Upper lobe of right lung (tissue), 1 donor: Measurements from ENCODE around the gene SPIRE1. TPM values are rescaled to one million over a fixed set of nuclear protein-coding genes. Genes with fewer than 3 reads are reported as not detected.

ENCODE experiments used
- ATAC-seq: fragments of 200-7000 bp; cut with Tn5 transposase; one replicate; pipeline ENCODE4 v1.9.1; 2020; ENCODE audit warnings: mild to moderate bottlenecking, moderate library complexity
- DNase-seq: peaks from one replicate; pipeline ENCODE4 v3.0.0-alpha.2; 2020
- H3K27ac ChIP-seq: fragments of 200-600 bp; one replicate; pipeline ENCODE4 v1.8.0; 2022
- H3K27me3 ChIP-seq: fragments of 200-600 bp; one replicate; pipeline ENCODE4 v1.8.0; 2022; ENCODE audit warnings: mild to moderate bottlenecking
- H3K36me3 ChIP-seq: fragments of 200-600 bp; one replicate; pipeline ENCODE4 v1.8.0; 2022
- H3K4me1 ChIP-seq: fragments of 200-600 bp; one replicate; pipeline ENCODE4 v1.8.0; 2022
- H3K4me3 ChIP-seq: fragments of 200-600 bp; one replicate; pipeline ENCODE4 v1.8.0; 2022; ENCODE audit warnings: mild to moderate bottlenecking
- H3K9me3 ChIP-seq: fragments of 200-600 bp; one replicate; pipeline ENCODE4 v1.8.0; 2022
- intact Hi-C: fragments of 100-400 bp; cut with DNase I; formaldehyde crosslinking; loops from one replicate; pipeline ENCODE4 v1.11.0; 2022
- total RNA-seq: library from RNA; stranded (reverse); fragmentation: NEBNext Ultra II Directional; extraction: Animal tissue kit (Norgen Biotek cat#: 25700); gene quantifications from one replicate; pipeline ENCODE4 v1.2.1, GENCODE V29; 2021
- TF ChIP-seq, protein P1 (sequence below): fragments of 200-600 bp; IDR thresholded peaks from one replicate; pipeline ENCODE4 v1.8.0; 2022; ENCODE audit warnings: antibody characterized with exemption
- donor health status: DM: no; HTN: yes; CAD: no; lungs with severe emphysema.

The SPIRE1 gene
- total RNA-seq, 1 donor from 2014 or later: 48.2 TPM

DNA sequence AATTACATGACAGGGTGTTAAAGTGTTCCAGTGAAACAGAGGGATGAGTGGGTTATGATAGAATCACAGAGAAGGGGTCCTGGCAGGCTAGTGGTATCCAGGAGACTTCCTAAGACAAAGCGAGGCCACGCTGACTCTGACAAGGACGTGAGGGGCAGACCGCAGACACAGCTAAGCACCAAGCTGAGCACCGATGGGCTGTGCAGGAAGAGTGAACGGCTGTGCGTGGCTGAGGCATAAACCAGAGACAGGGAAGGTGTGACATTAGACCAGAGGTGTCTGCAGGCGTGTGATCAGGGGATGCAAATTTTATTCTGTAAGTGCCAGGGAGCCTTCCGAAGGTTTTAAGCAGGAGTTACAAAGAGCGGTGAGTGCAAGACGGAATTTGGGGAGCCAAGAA is 180.3 kb downstream of the SPIRE1 start:
- DNase-seq (no peak), ATAC-seq (no peak)
- intact Hi-C loops: no loop called here
- Histone ChIP-seq H3K27me3 (no peaks in the 10 kb centered on the region), H3K4me1 (no peaks in the 10 kb centered on the region), H3K27ac (no peak overlapping the region), H3K9me3 (no peaks in the 10 kb centered on the region), H3K4me3 (no peak overlapping the region), H3K36me3 (peaks cover 21% of the 10 kb centered on the region)
- TF ChIP-seq, protein P1, sequence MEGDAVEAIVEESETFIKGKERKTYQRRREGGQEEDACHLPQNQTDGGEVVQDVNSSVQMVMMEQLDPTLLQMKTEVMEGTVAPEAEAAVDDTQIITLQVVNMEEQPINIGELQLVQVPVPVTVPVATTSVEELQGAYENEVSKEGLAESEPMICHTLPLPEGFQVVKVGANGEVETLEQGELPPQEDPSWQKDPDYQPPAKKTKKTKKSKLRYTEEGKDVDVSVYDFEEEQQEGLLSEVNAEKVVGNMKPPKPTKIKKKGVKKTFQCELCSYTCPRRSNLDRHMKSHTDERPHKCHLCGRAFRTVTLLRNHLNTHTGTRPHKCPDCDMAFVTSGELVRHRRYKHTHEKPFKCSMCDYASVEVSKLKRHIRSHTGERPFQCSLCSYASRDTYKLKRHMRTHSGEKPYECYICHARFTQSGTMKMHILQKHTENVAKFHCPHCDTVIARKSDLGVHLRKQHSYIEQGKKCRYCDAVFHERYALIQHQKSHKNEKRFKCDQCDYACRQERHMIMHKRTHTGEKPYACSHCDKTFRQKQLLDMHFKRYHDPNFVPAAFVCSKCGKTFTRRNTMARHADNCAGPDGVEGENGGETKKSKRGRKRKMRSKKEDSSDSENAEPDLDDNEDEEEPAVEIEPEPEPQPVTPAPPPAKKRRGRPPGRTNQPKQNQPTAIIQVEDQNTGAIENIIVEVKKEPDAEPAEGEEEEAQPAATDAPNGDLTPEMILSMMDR: no peak

DNA sequence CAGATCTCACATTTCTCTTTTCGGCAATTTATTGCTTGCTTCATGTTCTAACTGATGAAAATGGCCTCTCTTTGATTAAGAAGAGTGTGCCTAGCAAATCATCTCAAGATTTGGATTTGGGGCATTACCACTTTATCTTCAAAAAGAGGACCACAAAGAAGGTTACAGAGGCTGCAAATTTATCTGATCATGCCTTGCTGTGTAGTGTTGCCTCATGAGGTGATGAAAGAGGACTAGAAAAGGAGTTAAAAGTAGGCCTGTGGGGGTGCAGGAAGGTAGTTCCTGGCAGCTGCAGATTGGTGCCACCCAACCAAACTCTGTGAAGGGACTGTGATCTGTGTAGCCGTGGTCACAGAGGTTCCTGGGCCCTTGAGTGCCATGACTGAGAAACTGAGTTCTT is 181.0 kb downstream of the SPIRE1 start:
- ATAC-seq (no peak), DNase-seq (no peak)
- Histone ChIP-seq H3K36me3 (peaks cover 21% of the 10 kb centered on the region), H3K9me3 (no peaks in the 10 kb centered on the region), H3K4me1 (no peaks in the 10 kb centered on the region), H3K27ac (no peak overlapping the region), H3K4me3 (no peak overlapping the region), H3K27me3 (no peaks in the 10 kb centered on the region)
- TF ChIP-seq, protein P1: no peak
- intact Hi-C loops: no loop called here

DNA sequence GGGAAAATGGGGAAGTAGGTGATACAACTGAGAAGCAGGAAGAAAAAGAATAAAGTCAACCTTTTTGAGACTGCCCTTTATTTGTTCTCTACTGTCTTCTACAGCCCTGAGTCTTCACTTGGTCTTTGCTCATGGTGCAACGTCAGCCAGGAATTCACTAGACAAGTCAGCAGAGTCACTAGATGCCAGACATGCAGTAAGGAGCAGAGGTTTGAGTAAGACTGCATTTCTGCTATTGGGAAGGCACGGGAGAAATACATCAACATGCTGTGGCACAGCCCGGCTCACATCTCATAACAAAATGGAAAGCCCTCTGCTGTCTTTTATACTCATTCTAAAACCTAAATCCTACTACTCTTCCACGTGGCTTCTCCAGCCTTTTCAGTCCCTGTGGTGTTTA is 183.0 kb downstream of the SPIRE1 start:
- no peak for DNase-seq
- TF ChIP-seq, protein P1: no peak
- no peak overlapping the region for H3K4me3 ChIP-seq
- H3K36me3 ChIP-seq: peaks cover 21% of the 10 kb centered on the region
- no peaks in the 10 kb centered on the region for H3K9me3 ChIP-seq
- no peak for ATAC-seq
- H3K27me3 ChIP-seq: no peaks in the 10 kb centered on the region
- H3K27ac ChIP-seq: no peak overlapping the region
- intact Hi-C loops: no loop called here
- no peaks in the 10 kb centered on the region for H3K4me1 ChIP-seq

DNA sequence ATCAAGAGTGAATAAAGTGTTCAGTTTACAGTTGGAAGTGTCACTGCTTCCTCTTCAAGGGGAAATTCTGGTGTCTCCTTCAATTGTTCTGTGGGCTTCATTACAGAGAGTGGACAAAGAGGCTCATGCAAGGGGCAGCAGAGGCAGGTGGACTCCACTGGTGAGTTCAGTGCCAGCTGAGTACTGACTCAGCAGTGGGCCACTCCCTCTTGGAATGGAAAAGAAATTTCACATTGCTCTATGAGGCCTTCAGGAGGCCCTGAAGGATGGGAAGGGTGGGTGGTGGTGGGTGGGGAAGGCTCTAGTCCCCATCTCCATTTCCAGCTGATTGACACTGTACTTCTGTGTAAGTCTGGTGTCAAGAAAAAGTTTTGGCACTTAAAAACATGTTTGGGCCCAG is 183.8 kb downstream of the SPIRE1 start:
- TF ChIP-seq, protein P1: no peak
- no peaks in the 10 kb centered on the region for H3K4me1 ChIP-seq
- no peaks in the 10 kb centered on the region for H3K9me3 ChIP-seq
- no peak overlapping the region for H3K27ac ChIP-seq
- intact Hi-C loops: no loop called here
- no peaks in the 10 kb centered on the region for H3K27me3 ChIP-seq
- DNase-seq: no peak
- H3K36me3 ChIP-seq: peaks cover 15% of the 10 kb centered on the region
- ATAC-seq: no peak
- H3K4me3 ChIP-seq: no peak overlapping the region

DNA sequence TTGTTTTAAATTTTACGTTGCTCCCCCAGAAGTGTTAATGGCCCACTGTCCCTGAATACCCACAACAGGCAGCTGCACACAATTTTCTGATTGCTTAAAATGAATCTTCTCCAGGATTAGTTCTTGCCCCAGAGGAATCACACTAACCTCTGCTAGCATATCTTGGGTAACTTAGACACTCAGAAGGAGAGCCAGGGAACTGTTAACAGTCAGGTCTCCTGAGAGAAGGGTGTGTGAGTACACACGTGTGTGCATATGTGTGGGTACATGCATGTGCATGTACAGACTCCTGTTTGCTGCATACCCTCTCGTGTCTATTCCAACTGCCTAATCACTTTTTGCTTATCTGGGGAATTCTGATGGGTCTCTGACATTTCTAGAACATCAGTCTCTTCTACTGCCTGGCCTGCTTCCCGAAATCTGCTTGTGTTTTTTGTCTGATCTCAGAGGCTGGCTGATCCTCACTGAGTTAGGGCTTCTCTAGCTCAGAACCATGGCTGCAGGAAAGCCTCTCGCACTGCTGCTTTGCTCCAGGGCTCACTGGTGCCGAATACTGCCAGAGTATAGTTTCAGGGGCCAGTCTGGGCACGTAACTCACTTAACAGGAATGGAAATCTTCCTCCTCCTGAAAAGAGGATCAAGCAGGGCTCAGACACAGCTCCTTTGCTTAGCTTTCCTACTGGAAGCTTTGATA is 187.4 kb downstream of the SPIRE1 start:
- H3K27me3 ChIP-seq: no peaks in the 10 kb centered on the region
- no peak overlapping the region for H3K4me3 ChIP-seq
- DNase-seq: no peak
- intact Hi-C loops: no loop called here
- H3K4me1 ChIP-seq: no peaks in the 10 kb centered on the region
- H3K9me3 ChIP-seq: no peaks in the 10 kb centered on the region
- TF ChIP-seq, protein P1: no peak
- no peaks in the 10 kb centered on the region for H3K36me3 ChIP-seq
- no peak for ATAC-seq
- no peak overlapping the region for H3K27ac ChIP-seq

DNA sequence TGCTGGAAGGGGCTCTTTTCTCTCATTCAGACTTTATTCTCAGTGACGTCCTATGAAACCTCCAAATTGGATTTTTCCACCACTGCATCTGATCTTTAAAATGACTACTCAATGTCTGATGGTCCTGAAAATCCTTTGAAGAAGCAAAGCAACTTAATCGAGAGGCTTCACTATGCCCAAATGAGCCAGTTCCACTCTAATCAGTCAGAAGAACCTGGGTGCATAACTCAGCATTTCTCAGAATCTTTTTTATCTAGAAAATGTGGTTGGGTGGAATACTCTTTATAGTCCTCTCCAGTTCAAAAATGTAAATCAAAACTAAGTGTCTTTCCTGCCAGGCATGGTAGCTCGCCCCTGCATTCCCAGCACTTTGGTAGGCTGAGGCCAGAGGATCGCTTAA is 189.5 kb downstream of the SPIRE1 start:
- ATAC-seq: no peak
- peaks cover 11% of the 10 kb centered on the region for H3K36me3 ChIP-seq

More for the DNA sequence above, 189.5 kb downstream of the SPIRE1 start:
- H3K4me1 ChIP-seq: no peaks in the 10 kb centered on the region
- H3K27ac ChIP-seq: no peak overlapping the region
- no peaks in the 10 kb centered on the region for H3K9me3 ChIP-seq
- intact Hi-C loops: no loop called here
- TF ChIP-seq, protein P1: no peak
- H3K4me3 ChIP-seq: no peak overlapping the region
- DNase-seq: no peak
- H3K27me3 ChIP-seq: no peaks in the 10 kb centered on the region
